GM21737 (cell line): ENCODE results near the gene USE1.
A peak's percentile ranks its signal among the peaks of the same experiment; 100 is the strongest.

Experiments used
- ATAC-seq: cut with Tn5 transposase; IDR thresholded peaks from one replicate; pipeline ENCODE4 v1.9.1; 2021; ENCODE audit warnings: mild to moderate bottlenecking, moderate library complexity; ENCODE audit not compliant: unreplicated experiment

USE1 gene

DNA sequence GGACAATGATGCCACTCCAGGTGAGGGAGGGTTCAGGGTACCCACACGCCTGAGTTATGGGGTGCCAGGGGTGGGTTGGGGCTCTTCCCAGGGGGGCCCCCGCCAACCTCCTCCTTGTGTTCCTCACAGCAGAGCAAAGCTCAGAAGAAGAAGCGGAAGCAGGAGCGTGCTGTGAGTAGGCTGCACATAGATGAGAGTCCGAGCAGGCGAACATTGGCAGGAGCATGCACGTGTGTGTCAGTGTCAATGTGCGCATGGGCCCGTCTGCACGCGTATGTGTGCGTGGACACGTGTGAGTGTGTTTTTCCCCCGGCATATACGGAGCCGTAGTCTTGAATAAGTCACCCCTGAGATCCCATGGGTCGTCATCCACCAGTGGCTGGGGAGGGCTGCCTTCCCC lies 12.4 kb upstream of the USE1 start:
- ATAC-seq = no peak

DNA sequence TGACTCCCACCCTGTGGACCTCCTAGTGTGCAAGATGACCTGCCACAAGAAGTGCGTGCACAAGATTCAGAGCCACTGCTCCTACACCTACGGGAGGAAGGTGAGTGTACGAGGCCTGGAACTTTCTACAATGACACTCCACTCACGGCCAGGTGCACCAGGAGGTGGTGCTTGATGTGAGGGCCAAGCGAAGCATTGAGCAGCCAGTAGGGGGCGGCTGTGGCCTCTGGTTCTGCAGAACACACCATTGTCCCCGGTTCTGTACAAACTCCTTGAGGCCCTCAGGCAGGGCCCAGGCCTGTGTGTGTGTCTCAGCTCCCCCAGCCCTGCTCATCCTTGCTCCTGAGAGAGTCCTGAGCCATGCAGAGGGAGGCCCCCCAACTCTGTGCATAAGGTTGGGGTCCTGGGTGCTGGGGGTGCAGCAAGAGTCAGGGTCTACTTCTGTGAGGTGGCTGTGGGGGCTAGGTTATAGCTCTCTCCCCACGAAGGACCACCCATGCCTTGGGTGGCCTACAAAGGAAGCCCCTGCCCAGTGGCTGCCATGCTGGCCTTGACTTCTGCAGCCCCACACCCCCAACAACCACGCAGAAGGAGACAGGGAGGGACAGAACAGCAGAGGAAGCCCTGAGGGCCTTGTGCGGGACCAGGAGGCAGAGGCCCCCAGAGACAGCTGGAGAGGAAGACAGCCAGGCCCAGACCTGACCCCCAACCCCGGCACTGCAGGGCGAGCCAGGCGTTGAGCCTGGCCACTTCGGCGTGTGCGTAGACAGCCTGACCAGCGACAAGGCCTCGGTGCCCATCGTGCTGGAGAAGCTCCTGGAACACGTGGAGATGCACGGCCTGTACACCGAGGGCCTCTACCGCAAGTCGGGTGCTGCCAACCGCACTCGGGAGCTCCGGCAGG lies 9.7 kb upstream of the USE1 start:
- ATAC-seq = no peak

DNA sequence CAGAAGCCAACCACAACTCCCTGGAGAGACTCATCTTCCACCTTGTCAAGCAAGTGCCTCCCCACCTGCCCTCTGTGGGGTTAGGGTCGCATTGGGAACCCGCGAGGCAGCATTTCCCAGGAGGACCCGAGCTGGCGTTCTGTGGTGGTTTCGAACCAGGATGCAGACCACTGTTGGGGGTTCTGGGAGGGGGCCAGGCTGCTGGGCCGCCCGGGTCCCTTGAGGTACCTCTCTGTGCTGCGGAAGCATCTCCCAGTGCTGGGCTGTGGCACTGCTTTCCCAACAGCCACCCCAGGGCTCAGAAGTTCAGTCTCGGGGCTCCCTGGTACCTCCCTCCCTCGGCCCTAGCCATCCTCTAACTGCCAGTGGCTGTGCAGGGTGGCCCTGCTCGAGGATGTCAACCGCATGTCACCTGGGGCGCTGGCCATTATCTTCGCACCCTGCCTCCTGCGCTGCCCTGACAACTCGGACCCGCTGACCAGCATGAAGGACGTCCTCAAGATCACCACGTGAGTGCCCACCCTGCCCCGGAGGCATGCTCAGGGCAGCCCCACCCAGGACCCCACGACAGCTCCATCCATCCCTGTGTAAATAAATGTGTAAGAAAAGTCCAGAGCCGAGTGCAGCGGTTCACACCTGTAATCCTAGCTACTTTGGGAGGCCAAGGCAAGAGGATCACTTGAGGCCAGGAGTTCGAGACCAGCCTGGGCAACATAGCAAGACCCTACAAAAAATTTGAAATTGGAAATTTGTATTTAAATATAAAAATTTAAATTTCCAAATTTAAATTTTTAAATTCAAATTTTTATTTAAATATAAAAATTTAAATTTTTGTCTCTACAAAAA lies 8.2 kb upstream of the USE1 start:
- no peak for ATAC-seq

DNA sequence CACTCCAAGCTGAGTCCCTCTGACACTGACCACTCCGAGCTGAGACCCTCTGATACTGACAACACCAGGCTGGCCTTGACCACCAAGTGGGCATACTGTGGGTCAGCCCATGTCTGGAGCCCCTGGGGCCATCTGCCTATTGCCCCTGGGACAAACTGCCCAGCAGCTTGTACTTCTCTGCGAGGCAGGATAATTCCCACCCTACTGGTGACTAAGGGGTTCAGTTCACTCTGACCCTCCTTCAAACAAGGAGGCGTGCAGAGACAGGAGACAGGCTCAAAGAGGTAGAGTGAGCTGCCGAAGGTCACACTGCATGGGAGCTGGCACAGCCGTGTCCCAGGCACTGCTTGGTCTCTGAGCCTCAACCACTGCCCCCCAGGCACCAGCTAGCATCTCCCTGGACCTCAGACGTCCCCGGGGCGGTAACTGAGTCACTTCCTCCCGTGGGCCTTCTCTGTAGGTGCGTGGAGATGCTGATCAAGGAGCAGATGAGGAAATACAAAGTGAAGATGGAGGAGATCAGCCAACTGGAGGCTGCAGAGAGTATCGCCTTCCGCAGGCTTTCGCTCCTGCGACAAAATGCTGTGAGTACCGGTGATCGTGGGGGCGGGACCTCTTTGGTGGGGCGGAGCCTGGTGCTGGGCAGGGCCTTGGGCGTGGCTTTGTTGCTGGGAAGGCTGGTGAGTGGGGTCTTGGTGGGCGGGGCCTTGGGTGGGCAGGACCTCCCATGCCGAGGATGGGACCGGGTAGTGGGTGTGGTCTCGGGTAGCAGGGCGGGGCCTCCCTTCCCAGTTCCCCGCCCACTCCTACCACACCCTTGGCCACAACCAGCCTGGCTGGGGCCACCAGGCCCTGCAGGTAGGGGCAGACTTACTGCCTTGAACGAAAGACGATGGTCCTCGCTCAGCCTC lies 5.8 kb upstream of the USE1 start:
- no peak for ATAC-seq

DNA sequence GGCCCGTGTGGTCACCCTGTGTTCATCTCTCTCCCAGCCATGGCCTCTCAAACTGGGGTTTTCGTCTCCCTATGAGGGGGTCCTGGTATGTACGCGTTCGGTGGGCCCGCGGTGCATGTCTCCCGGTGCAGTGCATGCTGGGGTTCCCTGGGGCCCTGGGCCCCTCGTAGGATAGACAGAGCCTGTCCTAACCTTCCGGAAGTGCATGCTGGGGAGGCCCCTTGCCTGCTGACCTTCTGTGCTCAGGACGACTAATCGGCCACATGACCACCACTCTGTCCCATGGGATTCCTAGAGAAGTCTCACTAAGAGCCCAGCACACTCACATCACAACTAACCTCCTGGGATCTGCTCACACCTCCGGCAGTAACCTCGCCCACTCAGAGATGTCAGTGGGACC lies 4.9 kb upstream of the USE1 start:
- ATAC-seq = no peak

DNA sequence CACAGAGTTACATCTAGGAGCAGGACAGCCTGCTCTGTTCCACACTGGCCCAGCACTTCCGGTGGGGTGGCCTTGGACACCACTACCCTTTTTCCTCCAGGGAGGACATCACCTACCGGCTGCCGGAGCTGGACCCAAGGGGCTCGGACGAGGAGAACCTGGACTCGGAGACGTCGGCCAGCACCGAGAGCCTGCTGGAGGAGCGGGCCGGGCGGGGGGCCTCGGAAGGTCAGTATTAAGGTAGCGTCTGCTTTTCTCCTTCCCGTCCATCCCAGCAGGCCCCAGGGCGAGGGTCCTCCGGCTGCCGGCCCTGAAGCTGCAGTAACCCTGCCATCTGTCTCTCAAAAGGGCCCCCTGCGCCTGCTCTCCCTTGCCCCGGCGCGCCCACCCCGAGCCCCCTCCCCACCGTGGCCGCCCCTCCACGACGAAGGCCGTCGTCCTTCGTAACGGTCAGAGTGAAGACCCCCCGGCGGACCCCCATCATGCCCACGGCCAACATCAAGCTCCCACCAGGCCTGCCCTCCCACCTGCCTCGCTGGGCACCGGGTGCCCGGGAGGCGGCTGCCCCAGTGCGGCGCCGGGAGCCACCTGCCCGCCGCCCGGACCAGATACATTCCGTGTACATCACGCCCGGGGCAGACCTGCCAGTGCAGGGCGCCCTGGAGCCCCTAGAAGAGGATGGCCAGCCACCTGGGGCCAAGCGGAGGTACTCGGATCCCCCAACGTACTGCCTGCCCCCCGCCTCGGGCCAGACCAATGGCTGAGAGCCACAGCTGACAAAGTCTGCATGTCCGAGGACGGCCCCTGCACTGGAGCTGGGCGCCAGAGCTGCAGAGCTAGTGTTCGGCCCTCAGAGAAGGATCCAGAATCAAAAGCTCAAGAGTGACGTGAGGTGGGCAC lies 3.4 kb upstream of the USE1 start:
- no peak for ATAC-seq

GRCh38 chr19:17213334-17213733 lies 1.8 kb upstream of the USE1 start:
- ATAC-seq = no peak

- no peak for ATAC-seq
Observed at GRCh38 chr19:17214508-17215126, 540 bp upstream of the USE1 start.

- no peak for ATAC-seq
Observed at GRCh38 chr19:17216058-17216670, 1.0 kb downstream of the USE1 start.

DNA sequence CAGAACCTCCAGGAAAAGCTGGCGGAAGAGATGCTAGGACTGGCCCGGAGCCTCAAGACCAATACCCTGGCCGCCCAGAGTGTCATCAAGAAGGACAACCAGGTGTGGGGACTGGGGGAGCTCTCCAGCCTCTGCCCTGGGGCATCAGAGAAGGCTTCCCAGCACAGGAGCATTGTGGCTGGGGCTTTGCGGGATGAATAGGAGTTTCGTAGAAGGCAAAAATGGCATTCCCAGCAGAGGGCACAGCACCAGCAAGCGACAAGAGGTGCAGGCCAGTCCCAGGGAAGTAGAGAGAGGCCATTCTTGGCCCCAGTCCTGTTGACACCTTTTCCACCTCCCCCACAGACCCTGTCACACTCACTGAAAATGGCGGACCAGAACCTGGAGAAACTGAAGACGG lies 4.1 kb downstream of the USE1 start:
- no peak for ATAC-seq

- ATAC-seq = no peak
Observed at GRCh38 chr19:17220207-17220758, 5.1 kb downstream of the USE1 start.

GRCh38 chr19:17225053-17225452 lies 9.9 kb downstream of the USE1 start:
- no peak for ATAC-seq

DNA sequence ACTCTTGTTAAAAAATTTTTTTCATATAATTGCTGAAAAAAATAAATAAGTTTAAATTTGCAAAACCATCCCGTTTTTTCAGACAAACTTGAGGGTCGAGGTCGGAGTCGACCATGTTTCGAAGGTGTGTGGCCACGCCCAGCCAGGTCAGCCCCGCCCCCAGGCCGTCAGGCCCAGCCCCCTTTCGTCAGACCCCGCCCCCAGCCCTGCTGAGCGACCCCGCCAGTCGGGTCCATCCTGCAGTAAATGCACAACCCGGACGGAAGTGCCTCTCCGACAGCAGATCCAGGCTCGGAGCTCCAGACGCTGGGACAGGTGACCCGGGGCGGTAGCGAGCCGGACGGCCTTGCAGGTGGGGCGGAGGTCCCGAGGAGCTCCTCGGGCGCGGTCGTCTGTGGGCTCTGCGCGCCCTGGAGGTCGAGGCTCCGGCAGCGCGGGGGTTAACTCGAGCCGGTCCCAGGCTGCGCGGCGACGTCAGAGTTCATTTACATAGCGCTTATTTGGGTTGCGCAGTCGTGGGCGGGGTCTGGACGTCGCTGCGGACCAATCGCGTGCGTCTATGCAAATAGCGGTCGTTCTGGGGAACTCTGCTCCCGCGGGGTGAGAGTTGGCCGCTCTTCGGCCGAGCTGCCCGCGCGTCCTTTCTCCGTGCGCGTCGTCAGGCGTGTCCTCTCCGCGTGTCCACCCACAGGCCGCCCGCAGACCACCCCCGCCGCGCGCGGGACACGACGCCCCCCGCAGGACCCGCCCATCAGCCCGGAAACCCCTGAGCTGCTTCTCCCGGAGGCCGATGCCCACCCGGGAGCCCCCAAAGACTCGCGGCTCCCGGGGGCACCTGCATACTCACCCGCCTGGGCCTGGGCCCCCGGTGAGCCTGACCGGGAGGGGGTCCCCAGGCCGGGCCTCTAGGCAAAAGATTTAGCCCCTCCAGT lies 11.1 kb downstream of the USE1 start, which contains the start of gene OCEL1:
Gene OCEL1 (plus strand): TSS at position 225 of the 932 bp plus-strand sequence. CDS start 22 bp downstream, at position 247.
- peak; percentile 90 for ATAC-seq

DNA sequence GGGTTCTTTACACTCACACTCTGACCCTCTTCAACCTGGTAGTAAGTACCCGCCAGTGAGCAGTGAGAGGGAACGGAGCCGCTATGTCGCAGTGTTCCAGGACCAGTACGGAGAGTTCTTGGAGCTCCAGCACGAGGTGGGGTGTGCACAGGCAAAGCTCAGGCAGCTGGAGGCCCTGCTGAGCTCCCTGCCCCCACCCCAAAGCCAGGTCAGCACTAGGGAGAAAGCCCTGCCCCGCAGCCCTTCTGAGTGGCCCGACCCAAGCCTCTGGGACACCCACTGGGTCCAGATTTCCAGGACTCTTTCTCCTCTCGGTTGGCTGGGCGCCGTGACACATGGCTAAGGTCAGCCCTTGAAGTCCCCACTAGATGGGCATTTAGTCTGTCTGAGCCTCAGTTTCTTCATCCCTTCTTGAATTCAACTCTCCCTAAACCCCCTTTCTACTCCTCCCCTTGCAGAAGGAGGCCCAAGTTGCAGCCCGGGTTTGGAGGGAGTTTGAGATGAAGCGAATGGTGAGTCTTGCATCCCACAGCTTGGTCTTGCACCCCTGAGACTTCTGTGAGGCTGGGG lies 12.7 kb downstream of the USE1 start:
- no peak for ATAC-seq

- no peak for ATAC-seq
Observed at GRCh38 chr19:17229890-17230289, 14.7 kb downstream of the USE1 start.

- no peak for ATAC-seq
Observed at GRCh38 chr19:17232258-17232657, 17.1 kb downstream of the USE1 start.

GRCh38 chr19:17234911-17235299 lies 19.7 kb downstream of the USE1 start:
- no peak for ATAC-seq
